Urothelium cell line (cell line): Measurements from ENCODE around the gene ZNF775.

Experiments used
- DNase-seq: peaks from one replicate; pipeline ENCODE4 v3.0.0; 2011; ENCODE audit warnings: low spot score, mixed read lengths
- FAIRE-seq: peaks from 2 replicates; lab custom pipeline; 2011; peaks lifted over from hg19 to GRCh38; lab: Jason Lieb, UNC

Gene ZNF775

DNA sequence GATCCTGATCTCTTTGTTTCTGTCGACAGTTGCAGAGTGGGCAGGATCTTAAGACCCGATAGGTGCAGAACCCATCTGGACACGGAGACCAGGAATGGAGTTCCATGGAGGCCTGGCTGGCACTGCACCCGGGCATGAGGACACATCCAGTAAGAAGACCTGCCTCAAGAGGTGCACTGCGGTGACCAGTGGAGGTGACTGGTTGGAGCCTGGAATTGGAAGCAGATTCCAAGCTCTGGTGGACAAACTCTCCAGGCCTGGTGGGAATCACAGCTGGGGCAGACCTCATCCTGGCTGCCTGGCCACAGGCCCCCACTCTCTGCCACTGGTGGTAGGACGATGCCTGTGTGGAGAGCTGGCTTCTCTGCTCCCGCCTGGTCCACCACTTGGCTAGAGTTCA lies 31.0 kb downstream of the ZNF775 start:
- DNase-seq = no peak
- no peak for FAIRE-seq

DNA sequence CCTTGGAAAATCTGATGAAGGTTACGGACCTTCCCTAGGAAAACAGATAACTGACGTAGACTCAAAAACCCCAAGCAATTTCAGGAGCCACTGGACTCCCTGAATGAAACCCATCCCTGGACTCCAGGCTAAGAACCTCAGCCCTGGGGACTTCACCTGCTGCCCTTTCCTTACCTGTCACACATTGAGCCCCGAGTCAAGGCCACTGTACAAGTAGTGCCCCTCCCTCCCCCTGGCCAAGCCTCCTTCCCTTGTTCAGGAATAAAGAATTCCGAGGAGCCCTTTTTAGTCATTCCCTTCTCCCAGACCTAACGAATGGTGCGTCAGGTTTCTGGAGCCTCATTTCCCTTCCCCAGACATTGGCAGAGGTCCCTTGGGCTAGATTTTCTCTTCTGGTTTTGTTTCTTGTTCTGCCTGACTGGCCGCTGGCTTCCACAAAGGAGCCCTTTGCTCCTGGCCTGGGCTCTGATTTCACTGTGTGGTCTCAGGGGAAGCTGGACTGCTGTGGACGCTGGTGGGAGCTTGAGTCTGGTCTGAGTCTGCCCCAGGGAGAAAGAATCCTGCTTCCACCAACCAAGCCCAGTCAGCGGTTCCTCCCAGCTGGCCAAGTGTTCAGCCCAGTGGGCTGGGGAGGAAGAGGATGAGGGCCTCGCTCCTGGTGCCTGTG lies 31.7 kb downstream of the ZNF775 start:
- DNase-seq = no peak
- FAIRE-seq = no peak

DNA sequence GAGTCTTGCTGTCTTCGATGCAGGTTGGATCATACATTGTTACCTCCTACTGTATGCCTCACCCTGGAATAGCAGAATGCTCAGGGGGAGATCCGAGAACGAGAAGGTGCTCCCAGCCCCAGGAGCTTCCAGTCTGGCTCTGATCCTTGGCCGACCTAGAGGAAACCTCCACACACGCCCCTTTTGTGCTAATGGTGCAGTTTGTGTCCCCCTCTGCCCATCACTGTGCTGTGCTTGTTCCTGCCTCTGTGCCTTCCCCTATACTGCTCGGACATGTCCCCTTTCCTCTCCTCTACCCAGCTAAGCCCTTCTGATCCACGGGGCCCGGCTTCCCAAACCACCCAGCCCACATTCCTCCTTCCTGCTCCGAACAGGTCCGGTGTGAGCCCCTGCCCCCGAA lies 32.5 kb downstream of the ZNF775 start:
- no peak for DNase-seq
- FAIRE-seq = no peak

DNA sequence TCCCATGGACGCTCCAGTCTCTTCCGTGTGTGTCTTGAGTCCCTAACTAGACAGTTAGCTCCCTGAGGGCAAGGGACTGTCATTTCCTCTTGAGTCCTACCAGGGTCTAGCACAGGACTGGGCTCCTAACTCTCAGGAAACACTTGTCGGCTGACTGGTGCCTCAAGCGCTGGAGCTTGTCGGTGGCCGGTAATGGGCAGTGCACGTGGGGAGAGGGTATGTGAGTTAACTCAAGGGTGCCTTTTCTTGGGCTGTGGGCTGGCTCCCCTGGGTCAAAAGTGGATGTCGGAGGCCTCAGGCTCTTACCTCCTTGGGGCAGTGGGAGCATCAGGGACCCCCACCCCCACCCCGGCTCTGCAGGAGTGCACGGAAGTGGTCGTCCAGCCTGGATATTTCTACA lies 32.9 kb downstream of the ZNF775 start:
- no peak for FAIRE-seq

DNA sequence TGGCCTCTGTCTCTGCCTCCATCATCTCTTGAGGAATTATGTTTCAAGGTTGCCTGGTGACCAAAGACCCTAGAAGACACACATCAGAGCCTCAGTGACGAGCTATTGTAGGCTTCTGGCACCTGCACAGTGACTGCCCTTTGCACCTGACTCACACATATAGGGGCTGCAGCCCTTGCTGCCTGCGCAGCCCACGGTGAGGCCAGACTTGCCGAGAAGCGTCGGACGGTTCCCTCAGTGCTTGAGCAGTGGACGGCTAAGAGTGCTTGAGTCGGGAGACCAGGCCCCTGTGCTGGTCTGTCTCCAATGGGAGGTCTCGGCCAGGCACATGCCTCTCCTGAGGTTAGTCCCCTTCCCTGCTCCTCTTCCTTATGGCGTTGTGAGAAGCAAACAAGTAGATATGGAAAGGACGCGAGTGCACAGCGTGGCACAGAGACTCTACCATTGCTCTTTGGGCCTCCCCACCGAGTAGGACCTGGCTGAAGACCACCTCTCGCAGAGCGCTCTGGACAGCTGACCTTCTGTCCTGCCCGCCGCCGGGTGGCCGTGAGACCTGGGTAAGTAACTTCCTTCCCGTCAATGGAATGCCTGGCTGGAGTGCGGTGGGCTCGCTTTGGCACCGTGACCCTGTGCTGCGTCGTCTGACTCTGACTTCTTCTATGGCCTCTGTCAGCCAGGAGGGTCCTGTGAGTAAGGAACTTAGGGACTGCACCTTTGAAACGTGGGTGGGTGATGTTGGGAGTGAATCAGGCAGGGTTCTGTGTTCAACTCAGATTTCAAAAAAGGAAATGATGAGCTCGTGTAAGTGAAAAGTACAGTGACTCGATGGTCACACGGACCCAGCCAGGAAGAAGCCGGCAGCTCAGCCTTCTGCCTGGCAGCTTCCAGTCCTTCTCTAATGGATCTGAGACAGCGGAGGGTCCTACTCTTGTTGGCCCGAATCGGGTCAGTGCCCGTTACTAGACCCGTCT lies 33.7 kb downstream of the ZNF775 start:
- FAIRE-seq = no peak
- no peak for DNase-seq

More for the DNA sequence above, 32.9 kb downstream of the ZNF775 start:
- no peak for DNase-seq

DNA sequence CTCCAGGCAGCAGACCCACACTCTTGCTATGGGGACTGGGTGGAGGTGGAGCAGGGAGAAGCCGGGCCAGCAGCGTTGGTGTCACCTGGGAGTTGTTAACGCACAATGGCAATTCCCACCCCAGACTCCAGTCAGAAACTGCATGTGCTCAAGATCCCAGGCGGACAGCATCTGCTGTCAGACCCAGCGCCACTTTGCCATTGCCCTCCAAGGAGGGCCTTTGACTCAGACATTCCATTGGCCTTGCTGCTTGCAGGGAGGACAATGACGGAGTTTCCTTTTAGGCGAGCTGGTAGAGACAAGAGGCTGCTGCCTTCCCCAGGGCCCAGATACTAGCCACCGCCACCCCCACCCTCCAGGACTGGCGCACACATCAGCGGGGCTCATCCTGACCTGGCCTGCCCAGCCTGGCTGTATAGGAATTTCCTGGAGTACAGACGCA lies 34.5 kb downstream of the ZNF775 start:
- no peak for FAIRE-seq

DNA sequence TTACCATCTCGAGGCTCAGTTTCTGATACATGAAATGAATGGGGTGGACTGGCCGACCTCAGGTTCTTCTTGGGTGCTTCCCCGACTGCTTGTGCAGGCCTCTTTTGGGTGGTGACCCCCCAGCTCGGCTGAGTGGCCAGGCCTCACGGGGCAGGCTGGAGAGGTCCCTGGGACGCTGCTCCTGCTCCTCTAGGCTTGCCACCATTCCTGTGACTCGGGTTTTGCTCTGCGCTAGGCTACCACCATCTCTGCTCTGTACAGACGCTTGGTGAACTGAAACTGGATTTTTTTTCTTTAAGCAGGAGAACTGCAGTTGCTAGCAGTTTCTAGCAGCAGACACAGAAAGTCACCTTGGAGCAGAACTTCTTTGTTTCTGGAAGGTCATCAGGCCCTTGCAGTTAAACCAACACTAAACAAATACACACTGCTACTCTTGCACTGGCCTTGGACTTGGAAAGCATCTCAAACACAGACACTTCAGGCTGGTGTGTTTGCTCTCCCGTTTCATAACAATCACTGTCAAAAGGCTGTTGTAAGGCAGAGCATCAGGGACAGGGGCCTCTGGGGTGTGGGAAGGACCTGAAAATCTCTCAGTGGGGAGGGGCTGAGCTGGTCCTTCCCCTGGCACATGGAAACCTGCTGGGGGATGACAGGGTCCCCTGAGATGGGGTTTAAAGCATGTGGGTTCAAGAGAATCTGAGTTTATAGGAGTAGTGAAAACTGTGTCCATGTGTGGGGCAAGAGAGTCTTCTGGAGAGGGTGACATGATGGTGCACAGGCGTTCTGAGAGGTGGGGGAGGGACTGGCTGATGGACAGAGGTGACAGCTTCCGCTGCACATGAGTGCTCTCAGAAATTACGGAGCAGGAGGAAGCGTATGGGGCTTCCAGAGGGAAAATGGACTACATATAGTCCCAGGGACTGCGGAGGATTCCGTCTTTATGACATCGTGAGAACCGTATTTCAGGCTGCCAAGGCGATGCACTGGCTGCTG lies 36.3 kb downstream of the ZNF775 start:
- FAIRE-seq (no peak), DNase-seq (no peak)

More for the DNA sequence above, 34.5 kb downstream of the ZNF775 start:
- no peak for DNase-seq

DNA sequence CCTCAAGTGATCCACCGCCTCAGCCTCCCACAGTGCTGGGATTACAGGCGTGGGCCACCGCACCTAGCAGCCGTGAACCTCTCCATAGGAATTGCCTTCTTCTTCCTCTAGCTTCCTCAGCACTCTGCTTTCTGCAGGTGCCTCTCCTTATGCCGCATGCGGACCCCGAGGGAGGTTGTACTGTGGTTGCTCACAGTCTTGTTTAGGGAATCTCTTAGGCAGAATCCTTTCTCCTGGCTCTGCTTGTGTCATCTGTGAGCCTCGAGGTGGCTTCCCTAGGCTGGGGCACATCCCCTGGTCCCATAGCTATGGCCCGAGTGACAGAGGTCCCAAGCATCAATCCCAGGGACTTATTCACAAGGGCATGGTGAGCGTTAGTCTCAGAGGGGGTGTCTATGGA lies 38.1 kb downstream of the ZNF775 start:
- DNase-seq (no peak), FAIRE-seq (no peak)

DNA sequence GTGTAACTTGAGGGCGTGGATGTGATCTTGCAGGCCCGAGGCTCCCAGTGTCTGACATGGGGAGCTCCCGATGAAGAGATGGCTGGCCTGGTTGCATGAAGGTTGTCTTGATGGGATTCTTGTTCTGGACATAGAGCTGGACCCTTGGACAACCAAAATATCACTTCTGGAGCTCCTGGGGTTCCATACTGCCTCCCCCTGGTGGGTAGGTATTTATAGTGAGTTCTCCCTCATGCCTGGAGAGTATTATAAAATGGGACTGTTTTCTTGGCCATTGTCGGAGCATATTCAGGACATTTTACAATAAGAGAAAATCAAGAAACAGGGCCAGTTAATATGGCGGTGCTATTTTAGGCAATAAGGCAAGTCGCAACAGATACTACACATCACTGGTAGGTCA lies 38.7 kb downstream of the ZNF775 start:
- no peak for DNase-seq
- no peak for FAIRE-seq

DNA sequence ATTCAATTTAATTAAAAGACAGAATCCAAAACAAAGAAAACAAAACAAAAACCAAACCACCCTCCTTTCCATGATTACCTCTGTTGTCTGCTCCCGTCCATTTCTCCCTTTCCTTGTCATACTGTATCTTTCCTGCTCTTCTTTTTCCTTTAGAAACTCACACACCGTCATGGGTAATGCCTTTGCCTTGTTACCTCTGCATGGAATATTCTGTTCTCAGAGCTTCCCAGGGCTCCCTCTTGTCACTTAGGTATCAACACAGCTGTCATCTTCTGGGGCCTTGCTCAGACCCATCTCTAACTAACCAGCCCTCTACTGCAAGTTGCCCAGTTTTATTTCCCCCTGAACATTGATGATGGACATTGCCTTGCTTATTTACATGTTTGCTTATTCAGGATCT lies 41.1 kb downstream of the ZNF775 start:
- FAIRE-seq = no peak
- DNase-seq = no peak

DNA sequence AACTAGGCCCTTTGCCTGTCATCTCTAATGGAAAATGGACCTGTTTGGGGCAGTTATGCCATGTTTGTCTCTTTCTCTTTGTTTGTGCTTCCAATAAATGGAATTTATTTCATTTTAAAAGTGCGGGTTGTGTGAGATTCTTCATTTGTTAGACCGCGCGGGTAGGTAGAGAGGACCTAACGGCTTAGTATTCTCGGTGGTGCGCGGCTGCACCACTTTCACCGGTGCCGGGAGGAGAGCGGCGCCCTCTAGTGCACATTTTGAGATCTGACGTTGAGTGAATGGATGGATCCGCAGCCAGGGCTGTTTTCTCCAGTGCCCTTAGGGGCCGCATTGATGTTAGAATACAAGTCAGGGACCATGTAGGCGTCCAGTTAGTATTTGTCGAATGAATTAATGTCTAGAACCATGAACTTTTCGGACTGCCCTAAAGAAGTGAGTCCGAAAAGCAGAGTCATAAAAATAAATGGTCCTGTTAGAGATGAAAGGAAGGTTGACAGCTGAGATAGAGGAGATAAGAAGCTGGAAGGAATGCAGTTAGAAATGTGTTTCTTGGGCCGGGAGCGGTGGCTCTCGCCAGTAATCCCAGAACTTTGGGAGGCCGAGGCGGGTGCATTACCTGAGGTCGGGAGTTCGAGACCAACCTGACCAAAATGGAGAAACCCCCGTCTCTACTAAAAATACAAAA lies 42.0 kb downstream of the ZNF775 start:
- FAIRE-seq (no peak), DNase-seq (peak; percentile 38)

DNA sequence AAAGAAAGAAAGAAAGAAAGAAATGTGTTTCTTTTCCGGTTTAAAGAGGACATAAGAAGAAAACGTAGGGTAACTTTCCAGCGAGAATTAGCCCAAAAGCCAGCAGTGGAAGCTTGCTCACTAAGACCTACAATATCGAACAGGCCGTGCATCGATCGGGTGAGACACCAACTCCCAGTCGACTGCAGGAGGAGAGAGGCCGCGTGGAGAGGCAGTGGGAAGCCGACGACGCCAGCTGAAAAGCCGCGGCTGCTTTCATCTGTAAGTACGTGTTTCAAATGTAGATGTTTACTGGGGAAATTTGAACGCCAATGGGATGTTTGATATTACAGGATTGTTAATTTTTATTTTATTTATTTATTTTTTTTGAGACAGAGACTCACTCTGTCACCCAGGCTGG lies 42.7 kb downstream of the ZNF775 start:
- DNase-seq (no peak), FAIRE-seq (no peak)

DNA sequence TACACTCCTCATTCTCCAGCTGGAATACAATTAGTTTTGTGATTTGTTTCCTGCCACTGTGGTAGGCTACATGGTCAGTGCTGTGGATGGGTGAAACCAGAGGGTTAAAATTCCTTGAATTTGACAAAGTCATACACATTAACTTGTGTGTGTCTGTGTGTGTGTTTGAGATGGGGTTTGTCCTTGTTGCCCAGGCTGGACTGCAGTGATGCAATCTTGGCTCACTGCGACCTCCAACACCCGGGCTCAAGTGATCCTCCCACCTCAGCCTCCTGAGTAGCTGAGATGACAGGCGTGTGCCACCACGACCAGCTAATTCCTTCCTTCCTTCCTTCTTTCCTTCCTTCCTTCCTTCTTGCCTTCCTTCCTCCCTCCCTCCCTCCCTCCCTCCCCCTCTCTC lies 46.5 kb downstream of the ZNF775 start:
- DNase-seq (no peak), FAIRE-seq (no peak)

DNA sequence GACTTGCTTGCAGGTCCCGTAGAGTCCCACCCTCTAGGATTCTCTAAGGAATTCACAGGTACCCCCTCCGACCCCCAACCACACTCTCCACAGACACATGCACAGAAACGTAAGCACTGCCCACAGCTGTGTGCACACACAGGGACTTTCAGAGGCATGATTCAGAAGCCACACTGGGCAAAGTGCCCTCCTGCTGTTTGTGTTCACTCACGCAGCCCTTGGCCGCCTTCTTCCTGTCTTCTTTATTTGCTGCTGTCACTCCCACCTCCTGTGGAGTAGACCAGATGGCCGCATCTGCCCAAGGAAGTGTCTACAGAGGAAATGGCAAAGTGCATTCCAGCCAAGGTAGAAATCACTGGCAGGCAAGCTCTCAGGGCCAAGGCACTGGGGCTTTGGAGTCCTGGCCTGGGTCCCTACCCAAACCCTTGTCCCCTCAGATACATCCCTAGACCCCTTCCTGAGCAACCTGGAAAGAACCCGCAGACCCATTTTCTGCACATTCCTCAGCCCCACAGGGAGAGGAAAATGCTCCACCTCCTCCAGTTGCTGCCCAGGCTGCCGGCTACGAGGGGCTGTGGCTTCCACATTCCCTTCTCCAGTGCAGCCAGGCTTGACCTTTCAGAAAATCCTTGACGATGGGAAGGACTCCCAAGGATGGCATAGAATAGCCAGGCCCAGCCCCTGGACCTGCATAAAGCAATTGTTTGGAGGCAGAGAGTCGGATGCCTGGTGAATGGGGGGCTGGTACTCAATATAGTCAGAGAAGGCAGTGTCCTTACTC lies 49.7 kb downstream of the ZNF775 start:
- peak; percentile 38 for DNase-seq
- no peak for FAIRE-seq

DNA sequence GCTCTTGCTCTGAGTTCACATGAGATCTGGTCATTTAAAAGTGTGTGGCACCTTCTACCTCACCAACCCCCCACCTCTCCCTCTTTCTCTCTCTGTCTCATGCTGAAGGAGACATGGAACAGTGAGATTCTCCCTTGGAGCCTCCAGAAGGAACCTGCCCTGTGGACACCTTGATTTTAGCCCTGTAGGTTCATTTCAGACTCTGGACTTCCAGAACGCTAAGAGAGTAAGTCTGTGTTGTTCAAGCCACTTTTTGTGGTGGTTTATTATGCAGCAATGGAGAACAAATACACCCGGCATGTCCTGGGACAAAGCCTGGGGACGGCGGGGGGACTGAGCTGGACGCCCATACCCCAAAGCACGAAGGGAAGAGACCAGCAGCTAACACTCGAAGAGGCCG lies 50.6 kb downstream of the ZNF775 start:
- no peak for DNase-seq
- no peak for FAIRE-seq

DNA sequence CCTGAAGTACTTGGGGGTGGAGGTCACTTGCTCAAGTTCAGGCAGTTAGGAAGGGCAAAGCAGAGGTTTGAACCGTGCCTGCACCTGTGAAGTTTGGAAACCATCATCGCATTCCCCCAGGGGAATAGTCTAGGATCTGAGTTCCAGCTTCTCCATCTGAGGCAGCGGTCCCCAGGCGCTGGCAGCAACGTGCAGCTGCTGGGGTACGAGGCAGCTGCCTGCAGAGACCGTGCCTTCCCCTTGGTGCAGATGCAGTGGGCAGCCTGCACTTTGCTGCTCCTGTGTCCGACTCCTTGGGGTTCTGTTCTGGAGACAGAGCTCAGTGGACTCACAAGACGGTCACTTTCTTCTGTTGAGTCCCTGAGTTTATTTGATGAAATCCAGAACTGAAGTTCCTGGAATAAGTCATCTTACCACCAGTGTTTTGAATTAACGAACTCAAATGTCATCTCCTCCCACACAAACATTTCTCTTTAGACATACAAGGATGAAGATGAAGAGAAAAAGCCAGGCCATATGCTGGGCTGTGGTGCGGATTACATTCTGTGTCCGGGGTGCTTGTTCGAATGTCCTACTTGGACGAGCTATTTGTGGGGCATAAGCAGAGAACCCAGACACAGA lies 51.4 kb downstream of the ZNF775 start:
- FAIRE-seq (no peak), DNase-seq (no peak)

DNA sequence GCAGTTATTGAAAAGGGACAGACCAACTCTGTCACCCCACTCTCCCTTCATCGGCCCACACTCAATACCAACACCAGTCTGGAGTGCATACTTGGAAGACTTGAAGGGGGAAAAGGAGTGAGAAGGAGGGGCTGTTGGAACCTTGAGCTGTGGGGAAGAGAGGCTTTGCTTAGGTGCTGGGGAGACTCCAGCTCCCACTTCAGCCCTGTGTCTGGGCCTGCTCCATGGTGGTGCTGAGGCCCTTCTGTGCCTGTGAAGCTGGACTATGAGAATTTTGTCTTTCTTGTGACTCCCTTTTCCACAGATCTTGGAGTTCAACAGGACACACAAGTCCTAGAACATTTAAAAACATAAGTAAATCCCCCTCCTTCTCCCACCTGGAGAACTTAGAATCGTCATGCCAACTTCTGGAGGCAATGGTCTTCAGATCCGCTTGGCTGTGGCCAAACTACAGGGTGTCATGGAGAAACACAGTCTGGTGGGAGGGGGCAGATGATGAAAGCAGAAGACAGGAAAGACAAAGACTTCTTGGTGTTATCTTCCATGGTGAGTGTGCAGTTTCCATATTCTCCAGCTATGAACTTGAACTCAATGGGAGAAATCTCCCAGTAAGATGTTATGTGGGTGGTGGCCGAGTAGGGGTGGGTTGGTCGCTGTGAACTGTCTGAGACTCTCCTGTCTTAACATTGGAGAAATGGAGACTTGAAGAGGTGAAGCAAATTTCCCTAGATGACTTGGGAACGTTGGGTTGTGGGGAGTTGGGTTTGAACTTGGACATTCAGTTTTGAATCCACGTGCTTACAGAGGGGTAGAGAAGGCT lies 52.9 kb downstream of the ZNF775 start:
- FAIRE-seq (no peak), DNase-seq (no peak)
